NCI-H2029 treated with DMSO at 0.1 percent for 48 hours (cell line): ENCODE results near the gene RASAL1.
A peak's percentile ranks its signal among the peaks of the same experiment; 100 is the strongest.

ENCODE experiments used
- DNase-seq: peaks from one replicate; lab custom pipeline; 2025; lab: John Stamatoyannopoulos, UW

RASAL1 gene

GRCh38 chr12:113095405-113095804, 40.2 kb downstream of the RASAL1 start:
- DNase-seq = no peak

- DNase-seq = no peak
Measured at GRCh38 chr12:113094738-113095137, 40.8 kb downstream of the RASAL1 start.

- no peak for DNase-seq
Measured at GRCh38 chr12:113093409-113094101, 42.0 kb downstream of the RASAL1 start.

- no peak for DNase-seq
Measured at GRCh38 chr12:113092607-113093408, 42.8 kb downstream of the RASAL1 start.

- no peak for DNase-seq
Measured at GRCh38 chr12:113091506-113091905, 44.1 kb downstream of the RASAL1 start.

- DNase-seq = no peak
Measured at GRCh38 chr12:113090740-113091139, 44.8 kb downstream of the RASAL1 start.

GRCh38 chr12:113089839-113090238, 45.7 kb downstream of the RASAL1 start:
- no peak for DNase-seq

- DNase-seq = no peak
Measured at GRCh38 chr12:113088971-113089756, 46.4 kb downstream of the RASAL1 start.

- DNase-seq = no peak
Measured at GRCh38 chr12:113088037-113088436, 47.5 kb downstream of the RASAL1 start.

- no peak for DNase-seq
Measured at GRCh38 chr12:113087193-113087592, 48.4 kb downstream of the RASAL1 start.

- no peak for DNase-seq
Measured at GRCh38 chr12:113086249-113087164, 49.1 kb downstream of the RASAL1 start.

- no peak for DNase-seq
Measured at GRCh38 chr12:113083863-113084435, 51.6 kb downstream of the RASAL1 start.

- DNase-seq = no peak
Measured at GRCh38 chr12:113082486-113083148, 52.9 kb downstream of the RASAL1 start.

GRCh38 chr12:113081873-113082272, 53.7 kb downstream of the RASAL1 start:
- no peak for DNase-seq

GRCh38 chr12:113077859-113078255, 57.7 kb downstream of the RASAL1 start:
- DNase-seq = no peak

- DNase-seq = no peak
Measured at GRCh38 chr12:113077057-113077858, 58.3 kb downstream of the RASAL1 start.

- no peak for DNase-seq
Measured at GRCh38 chr12:113075137-113075683, 60.4 kb downstream of the RASAL1 start.

GRCh38 chr12:113073586-113073985, 62.0 kb downstream of the RASAL1 start:
- no peak for DNase-seq

GRCh38 chr12:113072136-113072535, 63.4 kb downstream of the RASAL1 start:
- peak; percentile 32 for DNase-seq
